ENCODE results near the gene ILDR1. TPM values are rescaled to one million over a fixed set of nuclear protein-coding genes. Genes with fewer than 3 reads are reported as not detected.
A peak's percentile ranks its signal among the peaks of the same experiment; 100 is the strongest.

ILDR1 gene
- total and polyA plus RNA-seq, 10 of the 15 experiments (the other 5 are each of a cell fraction or from before 2014, with no cell fraction given): 1.3 to 12.0 (median 7.0) TPM

DNA sequence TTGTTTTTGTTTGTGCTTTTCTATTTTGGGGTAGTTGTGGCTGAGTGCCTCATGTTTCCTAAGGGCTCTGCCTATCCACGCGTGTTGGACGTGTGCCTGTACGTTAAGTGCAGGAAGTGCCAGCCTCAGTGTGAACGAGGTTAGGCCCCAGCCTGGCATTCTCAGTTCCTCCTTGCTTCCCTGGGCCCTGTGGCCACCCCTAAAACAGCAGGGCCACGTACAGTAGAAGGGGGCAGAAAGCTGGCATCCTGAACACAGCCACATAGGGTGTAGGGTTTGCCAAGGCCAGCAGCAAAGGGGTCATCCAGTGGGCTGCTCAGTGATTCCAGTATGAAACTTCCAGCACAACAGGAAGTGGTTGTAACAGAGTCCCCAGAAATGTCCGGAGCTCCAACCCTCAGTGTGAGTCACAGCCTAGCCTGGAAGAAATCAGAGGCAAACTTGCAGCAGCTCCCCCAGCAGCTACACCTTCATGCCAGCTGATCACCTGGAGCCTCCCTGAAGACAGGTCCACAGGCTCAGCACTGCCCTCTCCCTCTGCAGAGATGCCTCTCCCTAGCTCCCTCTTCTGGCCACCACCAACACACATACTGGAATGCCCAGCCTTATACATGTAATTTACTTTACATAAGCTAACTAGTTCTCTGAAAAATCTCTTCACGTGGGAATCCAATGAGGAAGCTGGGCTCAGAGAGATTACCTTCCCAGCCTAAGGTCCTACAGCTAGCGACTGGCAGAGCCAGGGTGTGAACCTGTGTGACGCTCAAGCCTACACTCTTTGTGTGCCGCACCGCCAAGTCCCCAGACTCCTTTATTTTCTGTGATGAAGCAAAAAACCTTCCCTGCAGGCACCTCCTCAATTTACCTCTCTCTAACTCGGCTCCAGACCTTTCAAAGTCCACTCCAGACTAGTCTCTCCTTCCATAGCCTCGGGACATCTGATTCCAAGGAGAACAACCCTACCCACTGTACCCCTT, 26.6 kb downstream of the ILDR1 start (continued):
- no peak for TF ChIP-seq WRNIP1 (IDR thresholded peaks at IDR 0.05; ENCODE audit: borderline replicate concordance, low read depth, low read length)
- TF ChIP-seq HDAC2 (IDR thresholded peaks at IDR 0.05): no peak
- TF ChIP-seq FOS (IDR thresholded peaks at IDR 0.05; ENCODE audit: borderline replicate concordance, extremely low read depth, insufficient read length): no peak
- TF ChIP-seq CREM (IDR thresholded peaks at IDR 0.05; ENCODE audit: low read depth): peak; percentile 50; the same call in 1 of the 2 replicates
- TF ChIP-seq, protein P1, sequence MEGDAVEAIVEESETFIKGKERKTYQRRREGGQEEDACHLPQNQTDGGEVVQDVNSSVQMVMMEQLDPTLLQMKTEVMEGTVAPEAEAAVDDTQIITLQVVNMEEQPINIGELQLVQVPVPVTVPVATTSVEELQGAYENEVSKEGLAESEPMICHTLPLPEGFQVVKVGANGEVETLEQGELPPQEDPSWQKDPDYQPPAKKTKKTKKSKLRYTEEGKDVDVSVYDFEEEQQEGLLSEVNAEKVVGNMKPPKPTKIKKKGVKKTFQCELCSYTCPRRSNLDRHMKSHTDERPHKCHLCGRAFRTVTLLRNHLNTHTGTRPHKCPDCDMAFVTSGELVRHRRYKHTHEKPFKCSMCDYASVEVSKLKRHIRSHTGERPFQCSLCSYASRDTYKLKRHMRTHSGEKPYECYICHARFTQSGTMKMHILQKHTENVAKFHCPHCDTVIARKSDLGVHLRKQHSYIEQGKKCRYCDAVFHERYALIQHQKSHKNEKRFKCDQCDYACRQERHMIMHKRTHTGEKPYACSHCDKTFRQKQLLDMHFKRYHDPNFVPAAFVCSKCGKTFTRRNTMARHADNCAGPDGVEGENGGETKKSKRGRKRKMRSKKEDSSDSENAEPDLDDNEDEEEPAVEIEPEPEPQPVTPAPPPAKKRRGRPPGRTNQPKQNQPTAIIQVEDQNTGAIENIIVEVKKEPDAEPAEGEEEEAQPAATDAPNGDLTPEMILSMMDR (IDR thresholded peaks at IDR 0.05 in 2 of 3, conservative IDR thresholded peaks at IDR 0.05 in 1 of 3; ENCODE audit: control insufficient read depth in 2 of 3, extremely low read depth in 1 of 3, insufficient read depth in 1 of 3, low read depth in 3 of 3, low read length in 3 of 3): peak; percentile 56 to 71 (median 59)
- no peak for TF ChIP-seq CHD1 (IDR thresholded peaks at IDR 0.05; ENCODE audit: low read depth, low read length)
- no peak for TF ChIP-seq NRF1 (conservative IDR thresholded peaks at IDR 0.05; ENCODE audit: low read depth, low read length)
- no peak for TF ChIP-seq FOXK2 (IDR thresholded peaks at IDR 0.05)
- TF ChIP-seq KAT2A (conservative IDR thresholded peaks at IDR 0.05; ENCODE audit: control insufficient read depth, low read depth, low read length): no peak
- TF ChIP-seq MTA3 (IDR thresholded peaks at IDR 0.05; ENCODE audit: borderline replicate concordance, low read length): no peak
- no peak for TF ChIP-seq CBX3 (IDR thresholded peaks at IDR 0.05; ENCODE audit: borderline replicate concordance, low read depth)
- TF ChIP-seq BACH1 (IDR thresholded peaks at IDR 0.05; ENCODE audit: borderline replicate concordance): peak; percentile 60
- no peak for TF ChIP-seq ZNF24 (IDR thresholded peaks at IDR 0.05)
- TF ChIP-seq SRF (IDR thresholded peaks at IDR 0.05; ENCODE audit: low read depth in 2 of 2, low read length in 2 of 2): no peak
- no peak for TF ChIP-seq SREBF1 (IDR thresholded peaks at IDR 0.05; ENCODE audit: low read length)
- TF ChIP-seq, protein P2, sequence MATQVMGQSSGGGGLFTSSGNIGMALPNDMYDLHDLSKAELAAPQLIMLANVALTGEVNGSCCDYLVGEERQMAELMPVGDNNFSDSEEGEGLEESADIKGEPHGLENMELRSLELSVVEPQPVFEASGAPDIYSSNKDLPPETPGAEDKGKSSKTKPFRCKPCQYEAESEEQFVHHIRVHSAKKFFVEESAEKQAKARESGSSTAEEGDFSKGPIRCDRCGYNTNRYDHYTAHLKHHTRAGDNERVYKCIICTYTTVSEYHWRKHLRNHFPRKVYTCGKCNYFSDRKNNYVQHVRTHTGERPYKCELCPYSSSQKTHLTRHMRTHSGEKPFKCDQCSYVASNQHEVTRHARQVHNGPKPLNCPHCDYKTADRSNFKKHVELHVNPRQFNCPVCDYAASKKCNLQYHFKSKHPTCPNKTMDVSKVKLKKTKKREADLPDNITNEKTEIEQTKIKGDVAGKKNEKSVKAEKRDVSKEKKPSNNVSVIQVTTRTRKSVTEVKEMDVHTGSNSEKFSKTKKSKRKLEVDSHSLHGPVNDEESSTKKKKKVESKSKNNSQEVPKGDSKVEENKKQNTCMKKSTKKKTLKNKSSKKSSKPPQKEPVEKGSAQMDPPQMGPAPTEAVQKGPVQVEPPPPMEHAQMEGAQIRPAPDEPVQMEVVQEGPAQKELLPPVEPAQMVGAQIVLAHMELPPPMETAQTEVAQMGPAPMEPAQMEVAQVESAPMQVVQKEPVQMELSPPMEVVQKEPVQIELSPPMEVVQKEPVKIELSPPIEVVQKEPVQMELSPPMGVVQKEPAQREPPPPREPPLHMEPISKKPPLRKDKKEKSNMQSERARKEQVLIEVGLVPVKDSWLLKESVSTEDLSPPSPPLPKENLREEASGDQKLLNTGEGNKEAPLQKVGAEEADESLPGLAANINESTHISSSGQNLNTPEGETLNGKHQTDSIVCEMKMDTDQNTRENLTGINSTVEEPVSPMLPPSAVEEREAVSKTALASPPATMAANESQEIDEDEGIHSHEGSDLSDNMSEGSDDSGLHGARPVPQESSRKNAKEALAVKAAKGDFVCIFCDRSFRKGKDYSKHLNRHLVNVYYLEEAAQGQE (IDR thresholded peaks at IDR 0.05; ENCODE audit: low read depth, low read length): no peak
- TF ChIP-seq, protein P3, sequence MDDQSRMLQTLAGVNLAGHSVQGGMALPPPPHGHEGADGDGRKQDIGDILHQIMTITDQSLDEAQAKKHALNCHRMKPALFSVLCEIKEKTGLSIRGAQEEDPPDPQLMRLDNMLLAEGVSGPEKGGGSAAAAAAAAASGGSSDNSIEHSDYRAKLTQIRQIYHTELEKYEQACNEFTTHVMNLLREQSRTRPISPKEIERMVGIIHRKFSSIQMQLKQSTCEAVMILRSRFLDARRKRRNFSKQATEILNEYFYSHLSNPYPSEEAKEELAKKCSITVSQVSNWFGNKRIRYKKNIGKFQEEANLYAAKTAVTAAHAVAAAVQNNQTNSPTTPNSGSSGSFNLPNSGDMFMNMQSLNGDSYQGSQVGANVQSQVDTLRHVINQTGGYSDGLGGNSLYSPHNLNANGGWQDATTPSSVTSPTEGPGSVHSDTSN (IDR thresholded peaks at IDR 0.05; ENCODE audit: insufficient replicate concordance, low read depth, low read length): no peak
- no peak for TF ChIP-seq CBFB (IDR thresholded peaks at IDR 0.05; ENCODE audit: low read depth)
- TF ChIP-seq TAF1 (IDR thresholded peaks at IDR 0.05; ENCODE audit: borderline replicate concordance, low read depth, low read length): no peak
- no peak for TF ChIP-seq BMI1 (IDR thresholded peaks at IDR 0.05; ENCODE audit: borderline replicate concordance)
- TF ChIP-seq FOXM1 (IDR thresholded peaks at IDR 0.05; ENCODE audit: low read depth, low read length): no peak
- TF ChIP-seq YBX1 (IDR thresholded peaks at IDR 0.05): no peak
- TF ChIP-seq, protein P4, sequence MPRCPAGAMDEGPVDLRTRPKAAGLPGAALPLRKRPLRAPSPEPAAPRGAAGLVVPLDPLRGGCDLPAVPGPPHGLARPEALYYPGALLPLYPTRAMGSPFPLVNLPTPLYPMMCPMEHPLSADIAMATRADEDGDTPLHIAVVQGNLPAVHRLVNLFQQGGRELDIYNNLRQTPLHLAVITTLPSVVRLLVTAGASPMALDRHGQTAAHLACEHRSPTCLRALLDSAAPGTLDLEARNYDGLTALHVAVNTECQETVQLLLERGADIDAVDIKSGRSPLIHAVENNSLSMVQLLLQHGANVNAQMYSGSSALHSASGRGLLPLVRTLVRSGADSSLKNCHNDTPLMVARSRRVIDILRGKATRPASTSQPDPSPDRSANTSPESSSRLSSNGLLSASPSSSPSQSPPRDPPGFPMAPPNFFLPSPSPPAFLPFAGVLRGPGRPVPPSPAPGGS (IDR thresholded peaks at IDR 0.05; ENCODE audit: borderline replicate concordance, insufficient read depth, low read depth, low read length, poor library complexity, severe bottlenecking): no peak
